GM21737 (cell line): ENCODE measurements around the gene QPRT.
"Not testable (repeated sequence)": the region's sequence is repeated elsewhere in the genome, so short reads cannot be mapped to it uniquely, and the experiment has no call there.

Source experiments
- ATAC-seq: cut with Tn5 transposase; IDR thresholded peaks from one replicate; pipeline ENCODE4 v1.9.1; 2021; ENCODE audit warnings: mild to moderate bottlenecking, moderate library complexity; ENCODE audit not compliant: unreplicated experiment

Gene QPRT

GRCh38 chr16:29662000-29662728 is 16.8 kb upstream of the QPRT start:
- no peak for ATAC-seq

DNA sequence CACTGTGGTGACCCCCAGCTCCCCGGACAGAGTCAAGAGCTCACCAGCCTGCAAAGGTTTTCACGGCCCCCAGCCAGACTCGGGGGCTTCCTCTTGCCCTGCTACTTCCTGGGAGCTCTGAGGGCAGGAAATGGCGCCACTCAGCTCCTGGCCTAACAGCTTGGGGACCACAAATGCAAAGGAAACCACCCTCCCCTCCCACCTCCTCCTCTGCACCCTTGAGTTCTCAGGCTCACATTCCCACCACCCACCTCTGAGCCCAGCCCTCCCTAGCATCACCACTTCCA is 16.3 kb upstream of the QPRT start:
- ATAC-seq = no peak

- no peak for ATAC-seq
Measured at GRCh38 chr16:29663016-29663806, 15.8 kb upstream of the QPRT start, which contains the start of gene SPN. Gene SPN (plus strand): TSS chr16:29663247. CDS start chr16:29663729, 482 bp downstream.

DNA sequence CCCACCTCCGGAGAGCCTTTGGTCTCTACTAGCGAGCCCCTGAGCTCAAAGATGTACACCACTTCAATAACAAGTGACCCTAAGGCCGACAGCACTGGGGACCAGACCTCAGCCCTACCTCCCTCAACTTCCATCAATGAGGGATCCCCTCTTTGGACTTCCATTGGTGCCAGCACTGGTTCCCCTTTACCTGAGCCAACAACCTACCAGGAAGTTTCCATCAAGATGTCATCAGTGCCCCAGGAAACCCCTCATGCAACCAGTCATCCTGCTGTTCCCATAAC is 15.2 kb upstream of the QPRT start:
- no peak for ATAC-seq

DNA sequence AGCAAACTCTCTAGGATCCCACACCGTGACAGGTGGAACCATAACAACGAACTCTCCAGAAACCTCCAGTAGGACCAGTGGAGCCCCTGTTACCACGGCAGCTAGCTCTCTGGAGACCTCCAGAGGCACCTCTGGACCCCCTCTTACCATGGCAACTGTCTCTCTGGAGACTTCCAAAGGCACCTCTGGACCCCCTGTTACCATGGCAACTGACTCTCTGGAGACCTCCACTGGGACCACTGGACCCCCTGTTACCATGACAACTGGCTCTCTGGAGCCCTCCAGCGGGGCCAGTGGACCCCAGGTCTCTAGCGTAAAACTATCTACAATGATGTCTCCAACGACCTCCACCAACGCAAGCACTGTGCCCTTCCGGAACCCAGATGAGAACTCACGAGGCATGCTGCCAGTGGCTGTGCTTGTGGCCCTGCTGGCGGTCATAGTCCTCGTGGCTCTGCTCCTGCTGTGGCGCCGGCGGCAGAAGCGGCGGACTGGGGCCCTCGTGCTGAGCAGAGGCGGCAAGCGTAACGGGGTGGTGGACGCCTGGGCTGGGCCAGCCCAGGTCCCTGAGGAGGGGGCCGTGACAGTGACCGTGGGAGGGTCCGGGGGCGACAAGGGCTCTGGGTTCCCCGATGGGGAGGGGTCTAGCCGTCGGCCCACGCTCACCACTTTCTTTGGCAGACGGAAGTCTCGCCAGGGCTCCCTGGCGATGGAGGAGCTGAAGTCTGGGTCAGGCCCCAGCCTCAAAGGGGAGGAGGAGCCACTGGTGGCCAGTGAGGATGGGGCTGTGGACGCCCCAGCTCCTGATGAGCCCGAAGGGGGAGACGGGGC is 14.7 kb upstream of the QPRT start:
- ATAC-seq = no peak

DNA sequence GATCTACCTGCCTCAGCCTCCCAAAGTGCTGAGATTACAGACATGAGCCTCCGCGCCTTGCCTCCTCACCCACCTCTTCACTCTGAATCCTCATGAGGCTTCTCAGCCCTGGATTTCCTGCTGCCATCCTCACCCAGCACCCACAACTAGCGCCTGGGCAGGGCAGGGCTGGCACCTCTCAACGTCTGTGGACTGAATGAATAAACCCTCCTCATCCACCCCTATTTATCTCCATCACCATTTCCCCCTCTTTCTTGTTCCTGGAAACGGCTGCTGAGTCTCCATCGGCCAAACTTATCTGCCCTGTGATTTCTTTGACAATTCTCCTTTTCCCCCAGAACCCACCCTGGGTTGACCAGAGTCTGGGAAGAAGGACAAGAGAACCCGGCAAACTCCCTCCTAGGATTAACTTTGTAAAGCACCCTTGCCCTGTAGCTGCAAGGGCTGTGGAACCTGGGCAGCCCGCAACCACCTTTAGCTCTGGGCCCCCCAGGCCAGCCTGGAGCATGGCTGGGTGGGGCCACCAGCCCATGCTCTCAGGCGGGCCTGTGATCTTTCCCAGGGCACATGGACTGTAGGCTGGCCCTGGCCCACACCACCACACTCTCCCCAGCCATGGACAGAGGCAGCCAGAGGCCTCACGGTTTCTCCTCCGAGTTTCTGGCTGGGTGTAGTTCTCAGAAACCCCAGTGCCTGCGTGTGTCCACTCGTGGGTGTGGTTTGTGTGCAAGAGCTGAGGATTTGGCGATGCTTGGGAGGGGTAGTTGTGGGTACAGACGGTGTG is 13.5 kb upstream of the QPRT start:
- no peak for ATAC-seq

DNA sequence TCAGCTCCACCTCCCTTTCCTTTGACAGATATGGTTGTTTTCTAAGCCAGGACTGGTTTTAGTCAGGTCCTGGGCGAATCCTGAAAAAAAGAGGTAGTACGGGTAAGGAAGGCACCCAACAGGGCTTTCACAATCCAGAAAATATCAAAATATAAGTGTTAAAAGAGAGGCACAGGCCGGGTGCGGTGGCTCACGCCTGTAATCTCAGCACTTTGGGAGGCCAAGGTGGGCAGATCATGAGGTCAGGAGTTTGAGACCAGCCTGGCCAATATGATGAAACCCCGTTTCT is 11.7 kb upstream of the QPRT start:
- ATAC-seq = not testable (repeated sequence)

DNA sequence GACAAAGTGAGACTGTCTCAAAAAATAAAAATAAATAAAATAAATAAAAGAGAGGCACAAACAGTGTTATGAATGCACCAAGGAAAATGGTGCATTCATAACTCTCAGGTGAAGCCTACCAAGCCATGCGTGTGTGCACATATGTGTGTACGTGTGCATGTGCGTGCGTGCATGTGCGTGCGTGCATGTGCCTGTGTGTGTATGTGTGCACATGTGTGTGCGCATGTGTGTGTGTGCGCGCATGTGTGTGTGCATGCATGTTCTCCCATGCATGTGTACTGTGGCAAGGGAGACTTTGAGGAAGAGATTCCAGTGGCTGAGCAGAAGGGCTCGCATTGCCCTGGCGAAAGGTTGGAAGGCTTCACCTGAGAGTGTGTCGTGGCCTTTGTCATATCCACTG is 11.2 kb upstream of the QPRT start:
- ATAC-seq = no peak

- no peak for ATAC-seq
Measured at GRCh38 chr16:29668267-29668666, 10.7 kb upstream of the QPRT start.

GRCh38 chr16:29673501-29673900 is 5.5 kb upstream of the QPRT start:
- ATAC-seq = no peak

GRCh38 chr16:29674188-29674587 is 4.8 kb upstream of the QPRT start:
- ATAC-seq = no peak

DNA sequence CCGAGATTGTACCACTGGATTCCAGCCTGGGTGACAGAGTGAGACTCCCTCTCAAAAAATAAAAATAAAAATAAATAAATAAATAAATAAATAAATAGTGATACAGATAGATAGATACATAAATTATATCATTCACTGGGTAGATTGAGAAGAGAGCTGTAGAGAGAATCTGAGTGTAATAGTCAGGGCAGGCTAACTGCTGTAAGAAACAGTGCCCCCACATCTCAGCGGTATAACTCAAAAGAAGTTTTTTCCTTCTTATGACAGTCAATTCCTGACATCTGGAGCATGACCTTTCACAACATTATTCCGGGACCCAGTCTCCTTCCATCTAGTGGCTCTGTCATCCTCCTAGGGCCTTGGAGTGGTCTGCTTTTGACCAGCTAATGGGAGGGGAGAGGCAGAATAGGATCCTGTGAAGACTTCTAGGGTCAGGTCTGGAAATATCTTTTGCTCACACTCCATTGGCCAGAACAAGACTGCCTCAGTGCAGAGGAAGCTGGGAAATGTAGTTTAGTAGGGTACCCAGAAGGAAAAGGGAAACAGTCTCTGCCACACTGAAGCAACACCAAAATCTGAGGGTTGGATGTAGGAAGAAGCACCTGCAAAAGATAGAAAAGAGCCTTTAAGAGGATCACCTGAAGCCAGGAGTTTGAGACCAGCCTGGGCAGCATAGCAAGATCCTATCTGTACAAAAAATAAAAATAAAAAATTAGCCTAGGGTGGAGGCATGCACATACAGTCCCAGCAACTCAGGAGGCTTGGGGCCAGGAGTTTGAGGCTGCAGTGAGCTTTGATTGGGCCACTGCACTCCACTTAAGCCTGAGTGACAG is 3.0 kb upstream of the QPRT start:
- ATAC-seq = no peak

DNA sequence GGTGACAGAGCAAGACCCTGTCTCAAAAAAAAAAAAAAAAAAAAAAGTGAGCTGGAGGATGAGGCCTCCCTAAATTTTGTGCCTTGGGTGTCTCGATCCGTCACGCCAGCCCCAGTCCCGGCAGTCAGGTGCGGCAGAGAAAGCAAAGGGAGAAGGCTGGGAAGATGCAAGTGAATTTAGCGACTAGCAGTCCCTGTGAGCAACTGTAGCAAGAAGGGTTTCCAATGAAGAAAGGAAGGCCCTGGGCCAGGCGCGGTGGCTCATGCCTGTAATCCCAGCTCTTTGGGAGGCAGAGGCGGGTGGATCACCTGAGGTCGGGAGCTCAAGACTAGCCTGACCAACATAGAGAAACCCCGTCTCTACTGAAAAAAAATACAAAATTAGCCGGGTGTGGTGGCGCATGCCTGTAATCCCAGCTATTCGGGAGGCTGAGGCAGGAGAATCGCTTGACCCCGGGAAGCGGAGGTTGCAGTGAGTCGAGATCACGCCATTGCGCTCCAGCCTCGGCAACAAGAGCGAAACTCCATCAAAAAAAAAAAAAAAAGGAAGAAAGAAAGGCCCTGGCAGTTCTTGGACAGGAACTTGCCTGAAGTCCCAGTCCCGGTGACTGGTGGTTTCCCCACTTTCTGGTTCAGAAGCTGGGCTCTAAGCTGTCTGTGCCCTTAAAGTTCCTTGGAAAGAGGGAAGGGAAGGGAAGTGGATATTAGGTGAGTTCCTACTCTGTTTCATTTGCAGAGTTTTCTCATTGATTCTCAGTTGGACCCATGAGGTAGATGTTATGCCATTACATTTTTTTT is 1.8 kb upstream of the QPRT start:
- no peak for ATAC-seq

- no peak for ATAC-seq
Measured at GRCh38 chr16:29680180-29680598, 1.2 kb downstream of the QPRT start.

DNA sequence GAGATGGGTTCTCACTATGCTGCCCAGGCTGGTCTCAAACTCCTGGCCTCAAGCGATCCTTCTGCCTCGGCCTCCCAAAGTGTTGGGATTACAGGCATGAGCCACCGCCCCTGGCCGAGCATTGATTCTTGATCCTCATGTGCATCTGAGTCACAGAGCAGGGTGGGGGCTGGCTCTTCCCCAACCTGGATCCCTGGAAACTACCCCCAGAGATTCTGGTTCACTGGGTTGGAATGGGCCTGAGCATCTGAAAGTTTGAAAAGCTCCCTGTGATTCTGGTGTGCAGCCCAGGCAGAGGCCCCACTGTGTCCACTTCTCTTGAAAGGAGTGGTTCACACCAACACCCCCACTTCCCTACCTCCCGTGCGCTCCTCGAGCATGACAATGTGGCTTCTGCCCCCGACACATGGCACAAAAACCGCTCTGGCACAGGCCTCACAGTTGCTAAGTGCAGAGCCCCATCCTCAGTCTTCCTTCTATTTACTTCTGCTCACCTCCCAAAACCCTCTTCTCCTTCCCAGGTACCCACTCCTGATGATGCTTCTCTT is 4.6 kb downstream of the QPRT start:
- no peak for ATAC-seq

GRCh38 chr16:29684679-29685078 is 5.7 kb downstream of the QPRT start:
- no peak for ATAC-seq

- ATAC-seq = no peak
Measured at GRCh38 chr16:29686740-29687332, 7.9 kb downstream of the QPRT start.

GRCh38 chr16:29687755-29688154 is 8.8 kb downstream of the QPRT start:
- ATAC-seq = no peak

GRCh38 chr16:29688172-29688571 is 9.2 kb downstream of the QPRT start:
- ATAC-seq = no peak
